Vein endothelial cell (primary cell): ENCODE measurements around the gene NOSIP. TPM values are rescaled to one million over a fixed set of nuclear protein-coding genes. Genes with fewer than 3 reads are reported as not detected.

ENCODE experiments used
- small RNA-seq: library from RNA; depleted of rRNA; stranded (forward); fragments of <200 nt; gene quantifications from one replicate; pipeline ENCODE3, GENCODE V24; 2012
- total RNA-seq: library from RNA; depleted of rRNA; stranded (reverse); fragments of >200 nt; gene quantifications from 2 replicates; pipeline ENCODE4 v1.2.3, GENCODE V29; 2012

Gene NOSIP, protein sequence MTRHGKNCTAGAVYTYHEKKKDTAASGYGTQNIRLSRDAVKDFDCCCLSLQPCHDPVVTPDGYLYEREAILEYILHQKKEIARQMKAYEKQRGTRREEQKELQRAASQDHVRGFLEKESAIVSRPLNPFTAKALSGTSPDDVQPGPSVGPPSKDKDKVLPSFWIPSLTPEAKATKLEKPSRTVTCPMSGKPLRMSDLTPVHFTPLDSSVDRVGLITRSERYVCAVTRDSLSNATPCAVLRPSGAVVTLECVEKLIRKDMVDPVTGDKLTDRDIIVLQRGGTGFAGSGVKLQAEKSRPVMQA
- total RNA-seq = 171 and 222 TPM in 2 replicates

DNA sequence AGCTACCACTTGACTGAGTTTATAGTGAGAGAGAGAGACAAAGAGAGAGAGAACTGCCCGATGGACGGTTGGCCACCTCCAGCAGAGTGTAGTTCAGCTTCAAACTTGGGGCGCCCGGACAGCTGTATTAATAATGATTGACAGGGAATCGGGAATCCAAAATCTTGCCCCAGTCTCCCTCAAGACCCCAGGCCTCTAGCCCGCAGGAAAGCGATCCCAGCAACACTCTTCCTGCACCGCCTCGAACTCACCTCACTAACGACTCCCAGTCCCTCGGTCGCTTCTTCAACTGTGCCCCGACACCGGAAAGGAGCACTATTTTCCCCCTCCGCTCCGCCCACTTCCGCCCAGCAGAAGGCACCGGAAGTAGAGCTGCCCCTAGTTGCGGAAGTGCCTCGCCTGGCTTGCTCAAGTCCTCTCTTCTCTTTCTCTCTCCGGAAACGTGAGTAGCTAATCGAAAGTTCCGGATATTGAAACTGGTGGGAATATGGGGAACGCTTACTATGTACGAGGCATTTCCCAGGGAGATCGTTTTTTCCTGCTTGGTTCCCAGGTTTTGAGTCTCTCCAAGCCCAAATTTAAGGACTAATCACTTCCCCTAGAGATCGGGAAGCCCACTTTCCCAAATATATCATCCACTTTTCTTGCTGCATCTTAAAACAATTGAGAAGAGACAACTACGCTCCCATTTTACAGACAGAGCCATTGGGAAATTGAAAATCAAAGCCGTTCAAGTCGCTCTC lies at the start of gene NOSIP:
Gene NOSIP, minus strand, starts transcription at position 293 of the 743 bp plus-strand sequence. CDS start 19,865 bp downstream, outside the sequence.

DNA sequence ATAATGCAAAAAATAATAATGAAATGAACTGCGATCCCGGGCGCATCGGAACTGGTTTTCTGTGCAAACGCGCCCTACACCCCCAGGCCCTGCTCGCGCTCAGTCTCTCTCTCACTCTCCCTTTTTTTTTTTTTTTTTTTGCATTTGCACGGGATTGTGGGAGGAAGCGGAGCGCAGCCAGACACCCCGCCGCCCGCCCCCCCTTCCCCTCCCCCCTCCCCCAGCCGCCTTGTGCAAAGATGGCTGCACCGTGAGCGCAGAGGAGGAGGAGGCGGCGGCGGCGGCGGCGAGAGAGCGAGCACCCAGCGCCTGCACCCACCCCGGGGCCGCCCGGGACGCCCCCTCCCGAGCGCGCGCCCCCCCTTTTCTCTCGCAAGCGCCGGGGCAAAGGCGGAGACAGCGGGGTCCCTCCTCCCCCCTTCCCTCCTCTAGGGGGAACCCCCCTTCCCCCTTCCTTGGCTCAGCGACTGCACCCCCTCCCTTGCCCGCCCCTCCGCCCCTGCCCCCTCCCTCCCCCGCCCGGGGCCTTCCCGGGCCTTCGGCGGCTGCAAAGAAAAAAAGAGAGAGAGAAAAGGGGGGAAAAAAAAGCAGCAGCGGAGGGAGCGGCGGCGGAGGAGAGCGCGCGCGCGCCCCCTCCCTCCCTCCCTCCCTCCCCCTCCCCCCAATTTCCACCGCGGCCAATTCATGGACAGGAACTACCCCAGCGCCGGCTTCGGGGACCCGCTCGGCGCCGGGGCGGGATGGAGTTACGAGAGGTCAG lies 10.8 kb upstream of the NOSIP start, which contains the start of gene PRR12:
Gene PRR12, plus strand, starts transcription at position 212 of the 760 bp plus-strand sequence. Its CDS starts 473 bp downstream, at position 685.

DNA sequence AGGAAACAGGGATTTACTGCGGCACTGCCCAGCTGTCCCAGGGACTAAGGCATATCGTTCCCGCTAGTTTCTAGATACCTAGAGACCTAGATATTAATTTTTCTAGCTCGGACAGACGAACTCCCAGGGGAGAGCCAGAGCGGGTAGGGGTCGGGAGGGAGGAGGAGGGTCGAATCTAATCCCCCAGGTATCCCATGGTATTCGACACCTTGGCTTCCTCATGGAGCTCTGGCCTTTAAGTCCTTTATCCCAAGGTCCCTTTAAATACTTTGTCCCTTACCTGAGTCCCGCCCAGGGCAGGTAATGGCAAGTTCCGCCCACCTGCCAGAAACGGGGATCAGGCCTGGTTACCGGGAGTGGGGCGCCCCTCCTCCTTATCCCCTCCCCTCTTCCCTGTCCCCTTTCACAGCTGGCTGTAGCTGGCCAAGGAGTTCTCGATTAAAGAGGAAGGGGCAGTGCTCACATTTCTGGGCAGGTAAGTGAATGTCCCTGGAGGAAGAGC lies 702 bp upstream of the NOSIP start, which contains the start of gene PRRG2:
Gene PRRG2, plus strand, starts transcription at position 310 of the 502 bp plus-strand sequence. CDS start 1,904 bp downstream, outside the sequence.

Small RNAs within 50 kb of the gene (small RNA-seq; reads per million reads assigned to genes)
- gene RF00019 = not detected

Other genes starting within 250 kb of the NOSIP start
- not detected in 2 replicates for gene CD37, start 245.2 kb downstream of the NOSIP start, total RNA-seq
- 69.8 and 95.7 TPM in 2 replicates for gene TEAD2, start 218.1 kb downstream of the NOSIP start, total RNA-seq
- gene DKKL1, start 216.7 kb downstream of the NOSIP start, total RNA-seq = 0.98 TPM in 1 of 2 replicates, not detected in the other
- gene KASH5, start 192.3 kb downstream of the NOSIP start, total RNA-seq = not detected in 2 replicates
- not detected in 2 replicates for gene PTH2, start 157.1 kb downstream of the NOSIP start, total RNA-seq
- gene GFY, start 155.2 kb downstream of the NOSIP start, total RNA-seq = not detected in 2 replicates
- not detected in 2 replicates for gene SLC17A7, start 139.0 kb downstream of the NOSIP start, total RNA-seq
- gene PIH1D1, start 128.7 kb downstream of the NOSIP start, total RNA-seq = 98.8 and 111 TPM in 2 replicates
- gene ALDH16A1, start 127.3 kb downstream of the NOSIP start, total RNA-seq = 34.9 and 38.8 TPM in 2 replicates
- gene FLT3LG, start 106.3 kb downstream of the NOSIP start, total RNA-seq = 1.7 and 3.3 TPM in 2 replicates
- gene RPL13A, start 92.9 kb downstream of the NOSIP start, total RNA-seq = 2,277 and 3,319 TPM in 2 replicates
- 3,071 and 4,093 TPM in 2 replicates for gene RPS11, start 84.1 kb downstream of the NOSIP start, total RNA-seq
- 88.0 and 140 TPM in 2 replicates for gene FCGRT, start 67.9 kb downstream of the NOSIP start, total RNA-seq
- 20.3 and 62.4 TPM in 2 replicates for gene RCN3, start 52.6 kb downstream of the NOSIP start, total RNA-seq
- gene PRRG2, start 760 bp upstream of the NOSIP start, total RNA-seq = 6.5 and 8.5 TPM in 2 replicates
- 5.3 and 5.9 TPM in 2 replicates for gene PRR12, start 10.6 kb upstream of the NOSIP start, total RNA-seq
- 30.6 and 65.3 TPM in 2 replicates for gene RRAS, start 59.6 kb upstream of the NOSIP start, total RNA-seq
- 19.4 and 35.6 TPM in 2 replicates for gene SCAF1, start 61.7 kb upstream of the NOSIP start, total RNA-seq
- gene IRF3, start 85.3 kb upstream of the NOSIP start, total RNA-seq = 38.5 and 43.2 TPM in 2 replicates
- gene BCL2L12, start 85.4 kb upstream of the NOSIP start, total RNA-seq = 9.4 and 9.5 TPM in 2 replicates
- gene PRMT1, start 96.7 kb upstream of the NOSIP start, total RNA-seq = 388 and 419 TPM in 2 replicates
- 0.98 and 1.9 TPM in 2 replicates for gene ADM5, start 109.0 kb upstream of the NOSIP start, total RNA-seq
- gene CPT1C, start 110.6 kb upstream of the NOSIP start, total RNA-seq = 22.9 and 25.0 TPM in 2 replicates
- gene TSKS, start 182.8 kb upstream of the NOSIP start, total RNA-seq = not detected in 2 replicates
- 103 and 114 TPM in 2 replicates for gene AP2A1, start 186.4 kb upstream of the NOSIP start, total RNA-seq
- 12.3 and 16.7 TPM in 2 replicates for gene FUZ, start 232.7 kb upstream of the NOSIP start, total RNA-seq
- 27.0 and 28.1 TPM in 2 replicates for gene MED25, start 237.7 kb upstream of the NOSIP start, total RNA-seq